ENCODE data around the gene MS4A10. TPM values are rescaled to one million over a fixed set of nuclear protein-coding genes. Genes with fewer than 3 reads are reported as not detected.

MS4A10 gene
- total and polyA plus RNA-seq, 2 of the 8 experiments (the other 6 are each of a cell fraction or from before 2014, with no cell fraction given) = not detected

DNA sequence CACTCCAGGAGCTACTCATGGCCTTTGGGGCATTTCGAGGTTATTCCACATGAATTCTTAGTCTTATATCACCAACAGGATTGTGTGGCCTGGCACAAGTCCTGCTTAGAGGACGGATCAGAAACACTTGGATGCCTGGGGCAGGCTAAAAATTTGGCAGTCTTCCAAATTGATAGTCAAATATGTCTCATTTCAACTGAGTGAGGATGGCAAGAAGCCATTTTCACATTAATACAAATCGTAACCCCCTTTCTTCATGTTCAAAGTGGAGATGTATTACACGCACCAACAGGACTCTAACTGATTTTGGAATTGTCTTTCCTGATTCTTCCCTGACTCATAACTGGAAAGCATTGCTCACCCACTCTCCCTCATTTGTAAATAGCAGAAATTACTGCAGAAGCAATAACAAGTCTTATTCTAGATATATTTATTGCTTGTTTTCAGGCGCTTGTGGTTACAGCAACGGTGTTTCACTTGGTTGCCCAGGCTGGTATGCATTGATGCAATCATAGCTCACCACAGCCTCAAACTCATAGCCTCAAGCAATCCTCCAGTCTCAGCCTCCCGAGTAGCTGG is 46.5 kb downstream of the MS4A10 start:
- ChIA-PET CTCF (ENCODE audit: partially characterized antibody) (interaction anchor here (0.7 to 18.0 kb wide), 38 partner anchors 10 to 206 kb away, joined by 3 to 522 read pairs (median 6); partner anchors contain the start of genes CCDC86, MS4A10, PRPF19 and PTGDR2), POLR2A (ENCODE audit: partially characterized antibody) (interaction anchor here (0.8 to 3.3 kb wide), 6 partner anchors 10 to 74 kb away, joined by 3 to 17 read pairs (median 4); partner anchors contain the start of gene PRPF19)
- H3K27ac ChIP-seq (ENCODE audit: low read depth, low read length) = no peak overlapping the region
- TF ChIP-seq EGR1 (IDR thresholded peaks at IDR 0.05; ENCODE audit: borderline replicate concordance, low read depth, low read length) (no peak), RNF2 (IDR thresholded peaks at IDR 0.05; ENCODE audit: borderline replicate concordance, low read depth, low read length, missing control alignments, poor library complexity, severe bottlenecking) (no peak), EP300 (IDR thresholded peaks at IDR 0.05; ENCODE audit: borderline replicate concordance in 1 of 2, low read depth in 2 of 2, low read length in 2 of 2) (no peak), POLR2AphosphoS5 (IDR thresholded peaks at IDR 0.05; ENCODE audit: low read depth, low read length) (no peak), SP1 (IDR thresholded peaks at IDR 0.05; ENCODE audit: low read depth, low read length) (no peak), POLR2A (IDR thresholded peaks at IDR 0.05; ENCODE audit: control extremely low read depth in 1 of 2, low read depth in 2 of 2, low read length in 2 of 2) (no peak), NANOG (IDR thresholded peaks at IDR 0.05; ENCODE audit: insufficient read depth, low read depth, low read length, poor library complexity, severe bottlenecking) (no peak), SIN3A (conservative IDR thresholded peaks at IDR 0.05 in 1 of 2, IDR thresholded peaks at IDR 0.05 in 1 of 2; ENCODE audit: low read depth in 1 of 2, low read length in 2 of 2) (no peak), CHD1 (IDR thresholded peaks at IDR 0.05; ENCODE audit: low read depth, low read length) (no peak), YY1 (IDR thresholded peaks at IDR 0.05; ENCODE audit: low read depth, low read length) (no peak)
- TF ChIP-seq, protein P1, sequence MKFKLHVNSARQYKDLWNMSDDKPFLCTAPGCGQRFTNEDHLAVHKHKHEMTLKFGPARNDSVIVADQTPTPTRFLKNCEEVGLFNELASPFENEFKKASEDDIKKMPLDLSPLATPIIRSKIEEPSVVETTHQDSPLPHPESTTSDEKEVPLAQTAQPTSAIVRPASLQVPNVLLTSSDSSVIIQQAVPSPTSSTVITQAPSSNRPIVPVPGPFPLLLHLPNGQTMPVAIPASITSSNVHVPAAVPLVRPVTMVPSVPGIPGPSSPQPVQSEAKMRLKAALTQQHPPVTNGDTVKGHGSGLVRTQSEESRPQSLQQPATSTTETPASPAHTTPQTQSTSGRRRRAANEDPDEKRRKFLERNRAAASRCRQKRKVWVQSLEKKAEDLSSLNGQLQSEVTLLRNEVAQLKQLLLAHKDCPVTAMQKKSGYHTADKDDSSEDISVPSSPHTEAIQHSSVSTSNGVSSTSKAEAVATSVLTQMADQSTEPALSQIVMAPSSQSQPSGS (IDR thresholded peaks at IDR 0.05; ENCODE audit: low read length) = no peak

More for the DNA sequence above, 46.5 kb downstream of the MS4A10 start:
- Histone ChIP-seq H3K9ac (replicated peaks in 1 of 4; ENCODE audit: extremely low read depth in 1 of 4, low read depth in 3 of 4, low read length in 3 of 4) (no peak overlapping the region), H3K27me3 (replicated peaks in 1 of 4; ENCODE audit: control insufficient read depth in 3 of 4, extremely low read depth in 1 of 4, insufficient read depth in 3 of 4, low read length in 3 of 4) (no peaks in the 10 kb centered on the region; a peak in 1 of 7 replicates), H4K20me1 (replicated peaks in 1 of 2; ENCODE audit: control insufficient read depth in 1 of 2, insufficient read depth in 2 of 2, low read length in 2 of 2) (no peaks in the 10 kb centered on the region), H3K4me2 (ENCODE audit: insufficient read depth in 1 of 2, low read depth in 2 of 2, low read length in 2 of 2) (no peak overlapping the region), H3K23ac (ENCODE audit: insufficient read length) (no peak overlapping the region), H3K18ac (ENCODE audit: extremely low read depth, low read length) (no peak overlapping the region), H4K8ac (ENCODE audit: extremely low read depth, insufficient read depth, low read length) (no peak overlapping the region; the same call in 1 of the 2 replicates), H2BK12ac (ENCODE audit: low read depth, low read length) (no peak overlapping the region), H2AK5ac (ENCODE audit: low read depth, low read length) (no peak overlapping the region), H3K4ac (replicated peaks; ENCODE audit: insufficient read length, low read depth, low read length) (no peak overlapping the region), H3K23me2 (ENCODE audit: low read depth, low read length) (no peaks in the 10 kb centered on the region), H2BK5ac (ENCODE audit: low read depth, low read length) (no peak overlapping the region), H3K4me3 (ENCODE audit: extremely low read depth in 1 of 4, insufficient read depth in 2 of 4, low read depth in 3 of 4, low read length in 4 of 4) (no peak overlapping the region), H2BK20ac (ENCODE audit: low read length) (no peak overlapping the region), H4K5ac (ENCODE audit: insufficient read length, low read depth, low read length) (no peak overlapping the region), H2AFZ (ENCODE audit: low read length) (no peak overlapping the region), H3K79me1 (ENCODE audit: low read depth, low read length) (no peaks in the 10 kb centered on the region), H3K79me2 (ENCODE audit: control insufficient read depth in 1 of 2, insufficient read depth in 2 of 2, low read length in 2 of 2) (no peaks in the 10 kb centered on the region), H4K91ac (replicated peaks; ENCODE audit: insufficient read length, low read length) (no peak overlapping the region), H2BK15ac (ENCODE audit: low read length) (no peak overlapping the region), H3K9me3 (ENCODE audit: insufficient read depth in 2 of 2, low read depth in 1 of 2, low read length in 1 of 2) (no peaks in the 10 kb centered on the region), H3K4me1 (replicated peaks in 1 of 4; ENCODE audit: control insufficient read depth in 3 of 4, insufficient read depth in 4 of 4, low read length in 3 of 4) (no peaks in the 10 kb centered on the region), H3K56ac (replicated peaks; ENCODE audit: insufficient read length, low read depth, low read length) (no peak overlapping the region), H3K14ac (ENCODE audit: insufficient read length) (no peak overlapping the region), H3K36me3 (ENCODE audit: control insufficient read depth in 2 of 4, insufficient read depth in 4 of 4, low read length in 3 of 4) (no peaks in the 10 kb centered on the region), H2BK120ac (replicated peaks; ENCODE audit: low read depth, low read length) (no peak overlapping the region)
- 71% methylated on average over 7 of the region's 7 CpGs; no CpG with 5 or more reads in 1 of the 2 experiments for WGBS, 2 experiments (ENCODE audit: extremely low coverage in 1 of 2, insufficient coverage in 1 of 2, insufficient read length in 1 of 2, insufficient replicate concordance in 2 of 2, low coverage in 1 of 2, low lambda C conversion rate in 2 of 2, missing lambda C conversion rate in 1 of 2)
- FAIRE-seq = no peak
- DNase-seq (ENCODE audit: low read depth in 1 of 2, low spot score in 2 of 2) = no peak

Measured in H1 (cell line).